HEK293 (cell line): ENCODE results near the gene ADAMTS17.

Source experiments
- CTCF ChIP-seq: fragments of 450-650 bp; formaldehyde crosslinking; IDR thresholded peaks from 2 replicates; pipeline ENCODE4 v1.5.1; 2016; ENCODE audit warnings: missing biosample characterization, missing genetic modification characterization
- KLF7 ChIP-seq: fragments of 450-650 bp; formaldehyde crosslinking; IDR thresholded peaks from 2 replicates; pipeline ENCODE4 v1.5.1; 2016; ENCODE audit warnings: missing biosample characterization, missing genetic modification characterization, borderline replicate concordance
- YY1 ChIP-seq: fragments of 450-650 bp; formaldehyde crosslinking; IDR thresholded peaks from 2 replicates; pipeline ENCODE4 v1.5.1; 2018; ENCODE audit warnings: missing biosample characterization, missing genetic modification characterization
- ZBTB11 ChIP-seq: fragments of 450-650 bp; formaldehyde crosslinking; conservative IDR thresholded peaks from 2 replicates; pipeline ENCODE4 v1.5.1; 2016; ENCODE audit warnings: low read depth, missing biosample characterization, missing genetic modification characterization
- ZNF10 ChIP-seq: fragments of 450-650 bp; formaldehyde crosslinking; IDR thresholded peaks from 2 replicates; pipeline ENCODE4 v1.5.1; 2017; ENCODE audit warnings: missing biosample characterization, missing genetic modification characterization
- ZNF266 ChIP-seq: fragments of 450-650 bp; formaldehyde crosslinking; IDR thresholded peaks from 2 replicates; pipeline ENCODE4 v1.5.1; 2016; ENCODE audit warnings: missing biosample characterization, missing genetic modification characterization, low read depth
- ZNF274 ChIP-seq, 2 experiments: fragments of 200-500 bp in 1 of 2; fragments of 450-650 bp in 1 of 2; sonication (Bioruptor generic) in 1 of 2; formaldehyde crosslinking in 1 of 2; IDR thresholded peaks; 2 replicates each; pipeline versions ENCODE4 v1.5.1 to v1.6.1; 2014 to 2016; ENCODE audit warnings: borderline replicate concordance in 1 of 2, inconsistent platforms in 1 of 2, low read length in 1 of 2, missing biosample characterization in 1 of 2, missing genetic modification characterization in 1 of 2
- ZNF596 ChIP-seq: fragments of 450-650 bp; IDR thresholded peaks from 2 replicates; pipeline ENCODE4 v1.5.0; 2018; ENCODE audit warnings: missing biosample characterization, mild to moderate bottlenecking, missing genetic modification characterization, moderate library complexity
- ZNF629 ChIP-seq: fragments of 450-650 bp; formaldehyde crosslinking; IDR thresholded peaks from 2 replicates; pipeline ENCODE4 v1.5.1; 2017; ENCODE audit warnings: missing biosample characterization, missing genetic modification characterization
- ZSCAN5A ChIP-seq: fragments of 450-650 bp; formaldehyde crosslinking; IDR thresholded peaks from 2 replicates; pipeline ENCODE4 v1.5.1; 2016; ENCODE audit warnings: missing biosample characterization, missing genetic modification characterization

- no peak for TF ChIP-seq ZNF596
- TF ChIP-seq ZNF266, result no peak
- TF ChIP-seq ZNF629 (tag by site-specific recombination), result no peak
- TF ChIP-seq ZBTB11, result no peak
- no peak for TF ChIP-seq ZNF10 (tag by site-specific recombination)
- no peak for TF ChIP-seq YY1 (tag by site-specific recombination)
- no peak for TF ChIP-seq KLF7 (tag by site-specific recombination)
- TF ChIP-seq ZSCAN5A (tag by site-specific recombination), result no peak
- no peak for TF ChIP-seq CTCF (tag by site-specific recombination)
- TF ChIP-seq ZNF274 (IDR thresholded peaks at IDR 0.05; ENCODE audit: low read length), result no peak
- TF ChIP-seq ZNF274 (tag by site-specific recombination; IDR thresholded peaks at IDR 0.05; ENCODE audit: borderline replicate concordance), result no peak
Measured at GRCh38 chr15:100105101-100105500, 236.7 kb downstream of the ADAMTS17 start.
